Activated naive CD8-positive, alpha-beta T cell treated with anti-CD3 and anti-CD28 coated beads, Interleukin-2, amount 10 ng/mL, durations not matched to agents 7 days and 5 days (primary cell): ENCODE measurements around the gene TMEM219. TPM values are rescaled to one million over a fixed set of nuclear protein-coding genes. Genes with fewer than 3 reads are reported as not detected.
A peak's percentile ranks its signal among the peaks of the same experiment; 100 is the strongest.

Experiments
- ATAC-seq: fragments of 150-1000 bp; cut with Tn5 transposase; one replicate; pipeline ENCODE4 v1.10.0; 2021; ENCODE audit warnings: low read depth, moderate library complexity
- POLR2A ChIA-PET: fragments of 350-600 bp; sonication (Branson Sonifier 250); formaldehyde crosslinking; loops from one replicate; lab custom pipeline; 2021; ENCODE audit warnings: antibody characterized with exemption; lab: Charles Lee
- DNase-seq: peaks from one replicate; pipeline ENCODE4 v3.0.0; 2021
- H3K27ac Mint-ChIP-seq: one replicate; pipeline ENCODE4 v1.8.0; 2022; ENCODE audit warnings: mild to moderate bottlenecking, mixed read lengths
- H3K27me3 Mint-ChIP-seq: one replicate; pipeline ENCODE4 v1.8.0; 2022; ENCODE audit warnings: mild to moderate bottlenecking, moderate library complexity, mixed read lengths
- H3K36me3 Mint-ChIP-seq: one replicate; pipeline ENCODE4 v1.8.0; 2021; ENCODE audit warnings: mild to moderate bottlenecking, mixed read lengths
- H3K4me1 Mint-ChIP-seq: one replicate; pipeline ENCODE4 v1.8.0; 2021; ENCODE audit warnings: mixed read lengths
- H3K4me3 Mint-ChIP-seq: one replicate; pipeline ENCODE4 v1.8.0; 2022; ENCODE audit warnings: mild to moderate bottlenecking, moderate library complexity, mixed read lengths
- H3K9me3 Mint-ChIP-seq: one replicate; pipeline ENCODE4 v1.8.0; 2021; ENCODE audit warnings: mixed read lengths
- total RNA-seq, 2 experiments: library from RNA; stranded (reverse); gene quantifications; one replicate each; pipeline ENCODE4 v1.2.3, GENCODE V29; 2021

TMEM219 gene, protein sequence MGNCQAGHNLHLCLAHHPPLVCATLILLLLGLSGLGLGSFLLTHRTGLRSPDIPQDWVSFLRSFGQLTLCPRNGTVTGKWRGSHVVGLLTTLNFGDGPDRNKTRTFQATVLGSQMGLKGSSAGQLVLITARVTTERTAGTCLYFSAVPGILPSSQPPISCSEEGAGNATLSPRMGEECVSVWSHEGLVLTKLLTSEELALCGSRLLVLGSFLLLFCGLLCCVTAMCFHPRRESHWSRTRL
- 10 to 100 TPM; 67.8 to 74.5 TPM for total RNA-seq

DNA sequence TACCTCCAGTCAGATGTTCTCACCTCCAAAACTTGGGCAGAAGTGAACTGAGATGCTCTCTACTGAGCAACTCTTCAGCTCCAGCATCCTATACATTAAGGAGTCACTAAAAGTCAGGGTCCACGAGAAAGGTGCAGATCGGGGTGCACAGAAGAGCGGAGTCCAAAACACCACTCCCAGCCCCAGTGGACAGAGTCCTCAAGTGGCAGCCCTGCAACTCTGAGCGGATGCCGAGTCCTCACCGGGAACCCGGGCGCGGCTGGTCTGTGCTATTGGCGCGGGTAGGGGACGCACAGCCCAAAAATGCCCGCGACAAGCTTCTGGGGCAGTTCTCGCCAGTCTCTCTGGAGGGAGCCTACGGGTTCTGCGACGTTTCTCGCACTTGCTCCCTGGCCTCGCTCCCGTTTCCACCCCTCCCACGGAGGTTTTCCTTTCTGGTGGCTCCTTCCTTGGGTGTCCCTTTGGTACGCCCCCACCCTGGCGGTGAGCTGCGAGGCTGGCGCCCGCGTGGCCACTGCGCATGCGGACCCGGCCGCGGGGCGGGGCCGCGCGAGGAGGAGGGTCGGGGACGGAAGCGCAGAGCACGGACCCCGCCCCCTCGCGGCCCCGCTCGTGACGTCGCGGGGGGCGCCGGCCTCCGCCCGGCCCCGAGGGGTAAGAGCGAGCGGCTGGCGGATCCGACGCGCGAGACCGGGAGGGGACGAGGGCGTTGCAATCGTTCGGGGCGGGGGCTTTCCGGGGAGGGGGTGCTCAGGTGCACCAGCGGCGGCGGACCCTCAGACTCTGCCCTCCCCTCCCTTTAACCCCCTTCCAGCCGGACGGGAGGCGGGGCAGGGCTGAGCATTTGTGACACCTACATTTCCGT, at the start of gene TMEM219:
Gene TMEM219, plus strand, starts transcription at position 601 of the 865 bp plus-strand sequence. CDS start 1,065 bp downstream, outside the sequence.
- H3K9me3 Mint-ChIP-seq, result no peaks in the 10 kb centered on the region
- peak within 1 kb of the TSS; percentile 81 for H3K4me3 Mint-ChIP-seq
- no peaks in the 10 kb centered on the region for H3K27me3 Mint-ChIP-seq
- peak within 1 kb of the TSS; percentile 87 for H3K27ac Mint-ChIP-seq
- POLR2A ChIA-PET, result interaction anchor here (0.5 to 3.4 kb wide), 18 partner anchors 10 to 1097 kb away, joined by 3 to 72 read pairs (median 3); partner anchors contain the start of genes ALDOA, ASPHD1, CDIPT and HIRIP3
- H3K36me3 Mint-ChIP-seq, result peaks cover 5% of the 10 kb centered on the region
- ATAC-seq, result peak; percentile 96
- peak; percentile 99 for DNase-seq
- H3K4me1 Mint-ChIP-seq, result peaks cover 16% of the 10 kb centered on the region

DNA sequence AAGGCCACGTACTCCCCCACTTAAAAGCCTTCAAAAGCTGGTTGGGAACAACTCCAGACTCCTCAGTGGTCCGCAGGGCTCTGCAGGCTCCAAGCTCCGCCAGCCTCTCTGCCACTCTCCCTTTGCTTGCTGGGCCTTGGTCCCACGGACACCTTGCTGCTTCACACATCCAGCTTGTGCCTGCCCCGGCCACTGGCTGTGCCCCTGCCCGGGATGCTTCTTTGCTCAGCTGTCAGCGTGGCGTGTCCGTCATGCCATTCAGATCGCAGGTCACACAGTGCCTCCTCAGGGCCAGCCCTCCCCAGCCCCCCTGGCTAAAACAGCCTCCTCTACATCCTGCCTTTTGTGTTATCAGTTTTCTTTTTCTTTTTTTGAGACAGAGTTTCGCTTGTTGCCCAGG, 49.8 kb upstream of the TMEM219 start:
- Mint-ChIP-seq H3K36me3 (peaks cover 14% of the 10 kb centered on the region), H3K4me3 (no peak overlapping the region), H3K9me3 (no peaks in the 10 kb centered on the region), H3K27me3 (no peaks in the 10 kb centered on the region), H3K27ac (no peak overlapping the region), H3K4me1 (peaks cover 2% of the 10 kb centered on the region)
- ATAC-seq, result no peak
- DNase-seq, result no peak
- POLR2A ChIA-PET, result interaction anchor here (1.5 kb wide), 1 partner anchor 10 kb away, joined by 4 read pairs; no protein-coding TSS in a partner anchor

DNA sequence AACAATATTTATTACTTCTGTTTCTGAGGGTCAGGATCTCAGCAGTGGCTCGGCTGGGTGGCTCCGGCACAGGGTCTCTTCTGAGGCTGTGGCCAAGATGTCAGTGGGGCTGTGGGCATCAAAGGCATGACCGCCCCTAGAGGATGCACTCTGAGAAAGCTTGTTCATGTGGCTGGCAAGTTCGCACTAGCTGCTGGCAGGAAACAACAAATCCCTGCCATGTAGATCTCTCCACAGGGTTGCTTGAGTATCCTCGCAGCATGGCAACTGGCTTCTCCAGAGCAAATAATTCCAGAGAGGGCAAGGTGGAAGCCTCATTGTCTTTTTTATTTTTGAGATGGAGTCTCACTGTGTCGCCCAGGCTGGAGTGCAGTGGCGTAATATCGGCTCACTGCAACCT, 48.4 kb upstream of the TMEM219 start:
- Mint-ChIP-seq H3K27me3 (no peaks in the 10 kb centered on the region), H3K4me1 (peaks cover 2% of the 10 kb centered on the region), H3K4me3 (no peak overlapping the region), H3K36me3 (peaks cover 15% of the 10 kb centered on the region), H3K27ac (no peak overlapping the region), H3K9me3 (no peaks in the 10 kb centered on the region)
- DNase-seq, result no peak
- ATAC-seq, result no peak
- POLR2A ChIA-PET, result no interaction called here

DNA sequence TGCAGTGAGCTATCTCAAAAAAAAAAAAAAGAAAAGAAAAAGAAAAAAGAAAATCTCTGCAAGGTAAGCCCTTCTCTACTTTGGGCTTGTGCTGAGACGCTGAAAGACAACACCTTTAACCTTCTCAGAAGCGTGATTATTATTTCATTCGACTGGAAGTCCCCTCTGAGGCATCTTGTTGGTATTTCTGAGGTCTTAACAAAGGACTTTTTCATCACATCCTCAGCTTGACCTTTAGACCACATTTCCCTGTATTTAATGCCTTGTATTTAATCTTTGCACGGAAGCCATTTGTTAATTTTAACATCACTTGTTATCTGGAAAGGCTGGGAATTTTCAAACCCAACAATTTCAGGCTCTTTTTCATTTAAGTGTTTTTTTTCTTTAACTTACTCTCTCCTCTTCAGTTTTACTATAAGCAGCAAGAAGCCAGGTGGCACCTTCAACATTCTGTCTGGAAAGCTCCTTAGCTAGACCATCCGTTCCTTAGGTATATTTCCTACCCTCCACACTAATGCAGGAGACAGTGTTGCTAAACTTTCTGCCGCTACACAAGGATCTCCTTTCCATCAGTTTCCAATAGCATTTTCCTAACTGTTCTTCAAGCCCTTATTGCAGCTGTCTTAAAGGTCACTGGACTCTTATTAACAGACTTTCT, 46.2 kb upstream of the TMEM219 start:
- POLR2A ChIA-PET, result no interaction called here
- H3K4me1 Mint-ChIP-seq, result peaks cover 2% of the 10 kb centered on the region
- H3K36me3 Mint-ChIP-seq, result peaks cover 15% of the 10 kb centered on the region
- DNase-seq (no peak), ATAC-seq (no peak)
- H3K27ac Mint-ChIP-seq, result no peak overlapping the region
- H3K4me3 Mint-ChIP-seq, result no peak overlapping the region
- H3K27me3 Mint-ChIP-seq, result no peaks in the 10 kb centered on the region
- H3K9me3 Mint-ChIP-seq, result no peaks in the 10 kb centered on the region

DNA sequence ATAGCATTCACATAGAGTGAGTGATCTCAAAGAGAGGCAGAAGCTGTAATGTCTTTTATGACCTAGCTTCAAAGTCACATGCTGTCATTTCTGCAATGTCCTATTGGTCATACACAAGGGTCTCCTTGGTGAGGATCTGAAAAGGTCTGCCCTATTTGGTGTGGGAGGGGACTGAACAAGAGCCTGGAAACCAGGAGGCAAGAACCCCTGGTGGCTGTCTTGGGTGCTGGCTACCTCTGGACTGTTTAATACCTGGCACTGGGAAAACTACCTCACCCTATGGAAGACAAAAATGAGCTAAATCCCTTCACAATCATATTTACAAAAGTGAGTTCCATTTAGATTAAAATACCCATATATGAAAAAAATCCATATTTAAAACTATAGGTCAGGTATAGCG, 44.9 kb upstream of the TMEM219 start:
- H3K27ac Mint-ChIP-seq, result no peak overlapping the region
- peaks cover 17% of the 10 kb centered on the region for H3K36me3 Mint-ChIP-seq
- ATAC-seq, result no peak
- POLR2A ChIA-PET, result interaction anchor here (1.4 kb wide), 1 partner anchor 9 kb away, joined by 8 read pairs; the partner anchor contains the start of gene KCTD13
- no peaks in the 10 kb centered on the region for H3K27me3 Mint-ChIP-seq
- no peak for DNase-seq
- no peak overlapping the region for H3K4me3 Mint-ChIP-seq
- H3K9me3 Mint-ChIP-seq, result no peaks in the 10 kb centered on the region
- H3K4me1 Mint-ChIP-seq, result peaks cover 2% of the 10 kb centered on the region

DNA sequence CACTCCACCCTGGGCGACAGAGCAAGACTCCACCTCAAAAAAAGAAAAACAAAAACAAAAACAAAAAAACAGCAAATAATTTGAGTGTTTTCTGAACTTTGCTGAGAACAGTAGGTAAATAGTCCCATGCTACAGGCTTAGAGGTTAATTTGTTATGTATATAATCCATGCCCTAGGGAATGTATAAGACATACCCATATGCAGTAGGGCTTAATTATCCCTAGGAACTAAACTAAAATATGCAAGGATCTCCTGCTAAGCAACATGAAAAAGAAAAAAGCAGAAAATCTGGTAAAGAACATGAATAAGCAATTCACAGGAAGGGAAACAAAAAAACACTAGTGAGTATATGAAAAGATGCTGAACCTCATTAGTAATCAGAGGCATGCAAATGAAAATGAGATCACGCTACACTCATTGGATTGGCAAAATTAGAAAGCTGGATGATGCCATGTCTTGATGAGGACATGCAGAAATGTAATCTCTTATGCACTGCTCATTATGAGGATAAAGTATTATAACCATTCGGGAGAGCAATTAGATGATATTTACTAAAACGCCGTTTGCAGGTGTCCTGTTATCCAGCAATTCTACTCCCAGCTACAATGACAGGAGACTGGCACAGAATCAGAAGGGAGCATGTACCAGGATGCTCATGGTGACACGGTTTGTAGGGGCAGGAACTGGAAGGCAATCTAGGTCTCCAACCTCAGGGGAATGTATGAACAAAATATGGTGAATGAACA, 41.4 kb upstream of the TMEM219 start:
- H3K9me3 Mint-ChIP-seq, result no peaks in the 10 kb centered on the region
- H3K27me3 Mint-ChIP-seq, result no peaks in the 10 kb centered on the region
- no peak overlapping the region for H3K27ac Mint-ChIP-seq
- peaks cover 9% of the 10 kb centered on the region for H3K4me1 Mint-ChIP-seq
- POLR2A ChIA-PET, result no interaction called here
- ATAC-seq (no peak), DNase-seq (no peak)
- H3K36me3 Mint-ChIP-seq, result peaks cover 14% of the 10 kb centered on the region
- H3K4me3 Mint-ChIP-seq, result no peak overlapping the region

DNA sequence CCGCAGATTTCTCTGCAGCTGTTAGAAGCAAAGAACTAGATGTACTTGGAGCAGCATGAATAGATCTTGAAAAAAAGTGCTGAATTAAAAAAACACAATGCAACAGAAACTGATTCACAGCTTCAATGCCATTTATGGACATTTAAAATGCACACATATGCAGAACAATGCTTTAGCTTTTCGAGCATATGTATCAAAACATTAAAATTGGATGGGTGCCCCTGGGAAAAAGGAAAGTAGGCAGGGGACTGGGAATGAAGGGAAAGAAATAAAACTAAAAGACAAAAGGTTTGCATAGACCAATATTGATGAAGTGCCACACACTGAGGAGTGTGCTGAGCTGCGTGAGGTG, 40.9 kb upstream of the TMEM219 start:
- no peak for DNase-seq
- no peaks in the 10 kb centered on the region for H3K27me3 Mint-ChIP-seq
- no peak for ATAC-seq
- no peaks in the 10 kb centered on the region for H3K9me3 Mint-ChIP-seq
- H3K4me3 Mint-ChIP-seq, result no peak overlapping the region
- no peak overlapping the region for H3K27ac Mint-ChIP-seq
- peaks cover 11% of the 10 kb centered on the region for H3K36me3 Mint-ChIP-seq
- POLR2A ChIA-PET, result no interaction called here
- peaks cover 9% of the 10 kb centered on the region for H3K4me1 Mint-ChIP-seq

DNA sequence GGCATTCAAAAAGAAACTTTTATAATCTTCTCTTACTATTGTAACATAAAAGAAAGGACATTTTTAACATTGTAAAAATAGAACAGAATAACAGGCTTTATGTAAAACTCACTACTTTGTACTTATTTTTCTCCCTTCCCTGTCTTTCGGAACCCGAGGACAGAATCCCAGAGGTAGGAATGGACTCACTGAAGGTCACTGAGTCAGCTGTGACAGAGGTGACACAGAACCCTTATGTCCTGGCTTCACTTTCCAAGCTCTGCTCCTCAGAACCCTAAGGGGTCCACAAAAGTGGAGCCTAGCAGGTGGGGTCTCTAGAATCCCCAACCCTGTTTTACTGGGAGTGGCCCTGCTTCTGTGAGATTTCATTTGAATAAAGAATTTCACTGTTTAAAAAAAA, 39.6 kb upstream of the TMEM219 start:
- POLR2A ChIA-PET, result interaction anchor here (0.5 kb wide), 1 partner anchor 164 kb away, joined by 3 read pairs; no protein-coding TSS in a partner anchor
- Mint-ChIP-seq H3K36me3 (peaks cover 11% of the 10 kb centered on the region), H3K27me3 (peaks cover 2% of the 10 kb centered on the region), H3K4me1 (peaks cover 19% of the 10 kb centered on the region), H3K27ac (no peak overlapping the region), H3K9me3 (no peaks in the 10 kb centered on the region), H3K4me3 (no peak overlapping the region)
- DNase-seq (no peak), ATAC-seq (no peak)

DNA sequence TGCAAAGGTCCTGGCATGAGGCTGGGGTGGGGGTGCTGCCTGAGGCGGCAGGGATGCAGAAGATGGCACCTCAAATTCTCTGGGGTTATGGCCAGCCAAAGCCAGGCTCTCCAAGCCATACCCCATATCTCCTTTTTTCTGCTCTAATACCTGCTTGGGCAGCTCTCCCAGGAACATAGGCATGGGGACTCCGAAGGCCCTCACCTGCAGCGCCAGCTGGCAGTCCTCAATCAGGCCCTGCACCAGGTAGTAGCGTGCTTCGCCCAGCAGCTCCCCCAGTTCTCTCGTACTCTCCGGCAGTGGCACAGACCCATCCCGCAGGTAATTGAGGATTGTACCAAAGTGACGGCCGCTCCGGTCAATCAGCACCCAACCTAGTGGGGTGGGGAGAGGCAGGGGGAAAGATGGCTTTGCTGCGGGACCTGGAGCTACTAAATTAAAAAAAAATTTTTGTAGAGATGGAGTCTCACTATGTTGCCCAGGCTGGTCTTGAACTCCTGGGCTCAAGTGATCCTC, 38.8 kb upstream of the TMEM219 start:
- Mint-ChIP-seq H3K9me3 (no peaks in the 10 kb centered on the region), H3K27ac (no peak overlapping the region), H3K36me3 (peaks cover 8% of the 10 kb centered on the region), H3K27me3 (peaks cover 3% of the 10 kb centered on the region), H3K4me1 (peaks cover 22% of the 10 kb centered on the region), H3K4me3 (no peak overlapping the region)
- ATAC-seq (no peak), DNase-seq (peak; percentile 17)
- POLR2A ChIA-PET, result interaction anchor here (0.5 kb wide), 1 partner anchor 164 kb away, joined by 3 read pairs; no protein-coding TSS in a partner anchor

DNA sequence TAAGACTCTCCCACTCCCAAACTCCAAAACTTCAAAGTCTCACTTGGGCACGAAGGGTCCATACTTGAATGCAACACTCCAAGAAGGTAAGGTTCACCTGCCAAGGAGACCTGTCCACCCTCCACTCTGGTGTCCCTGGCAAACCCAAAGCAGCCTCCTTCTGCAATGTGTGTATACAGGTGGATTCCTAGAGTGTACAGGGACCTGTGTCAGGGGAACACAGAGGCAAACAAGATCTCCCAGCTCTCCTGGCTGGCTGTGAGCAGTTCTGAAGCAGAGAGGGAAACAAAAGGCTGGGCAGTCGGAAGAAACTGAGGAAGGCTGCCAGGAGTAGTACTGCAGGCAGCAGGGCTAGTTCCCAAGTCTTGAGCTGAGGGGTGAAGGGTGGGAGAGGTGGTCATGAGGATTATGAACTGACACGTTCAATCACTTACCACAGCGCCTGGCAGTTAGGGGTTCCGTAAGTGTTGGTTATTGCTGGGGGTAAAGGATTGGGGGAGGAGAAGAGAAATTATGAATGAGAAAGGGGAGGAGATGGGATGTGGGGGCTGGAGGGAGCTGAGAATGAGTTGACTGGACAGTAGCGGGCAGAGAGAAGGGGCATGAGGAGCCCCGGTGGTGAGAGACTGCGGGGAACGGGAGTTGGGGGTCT, 36.6 kb upstream of the TMEM219 start:
- peaks cover 3% of the 10 kb centered on the region for H3K27me3 Mint-ChIP-seq
- H3K4me1 Mint-ChIP-seq, result peaks cover 22% of the 10 kb centered on the region
- peak overlapping the region; percentile 85 for H3K27ac Mint-ChIP-seq
- peak overlapping the region; percentile 94 for H3K4me3 Mint-ChIP-seq
- no peaks in the 10 kb centered on the region for H3K9me3 Mint-ChIP-seq
- ATAC-seq (no peak), DNase-seq (peak; percentile 31)
- peaks cover 8% of the 10 kb centered on the region for H3K36me3 Mint-ChIP-seq
- POLR2A ChIA-PET, result interaction anchor here (0.7 to 3.1 kb wide), 14 partner anchors 8 to 130 kb away, joined by 3 to 29 read pairs (median 8); partner anchors contain the start of genes ASPHD1, CDIPT, HIRIP3 and INO80E

DNA sequence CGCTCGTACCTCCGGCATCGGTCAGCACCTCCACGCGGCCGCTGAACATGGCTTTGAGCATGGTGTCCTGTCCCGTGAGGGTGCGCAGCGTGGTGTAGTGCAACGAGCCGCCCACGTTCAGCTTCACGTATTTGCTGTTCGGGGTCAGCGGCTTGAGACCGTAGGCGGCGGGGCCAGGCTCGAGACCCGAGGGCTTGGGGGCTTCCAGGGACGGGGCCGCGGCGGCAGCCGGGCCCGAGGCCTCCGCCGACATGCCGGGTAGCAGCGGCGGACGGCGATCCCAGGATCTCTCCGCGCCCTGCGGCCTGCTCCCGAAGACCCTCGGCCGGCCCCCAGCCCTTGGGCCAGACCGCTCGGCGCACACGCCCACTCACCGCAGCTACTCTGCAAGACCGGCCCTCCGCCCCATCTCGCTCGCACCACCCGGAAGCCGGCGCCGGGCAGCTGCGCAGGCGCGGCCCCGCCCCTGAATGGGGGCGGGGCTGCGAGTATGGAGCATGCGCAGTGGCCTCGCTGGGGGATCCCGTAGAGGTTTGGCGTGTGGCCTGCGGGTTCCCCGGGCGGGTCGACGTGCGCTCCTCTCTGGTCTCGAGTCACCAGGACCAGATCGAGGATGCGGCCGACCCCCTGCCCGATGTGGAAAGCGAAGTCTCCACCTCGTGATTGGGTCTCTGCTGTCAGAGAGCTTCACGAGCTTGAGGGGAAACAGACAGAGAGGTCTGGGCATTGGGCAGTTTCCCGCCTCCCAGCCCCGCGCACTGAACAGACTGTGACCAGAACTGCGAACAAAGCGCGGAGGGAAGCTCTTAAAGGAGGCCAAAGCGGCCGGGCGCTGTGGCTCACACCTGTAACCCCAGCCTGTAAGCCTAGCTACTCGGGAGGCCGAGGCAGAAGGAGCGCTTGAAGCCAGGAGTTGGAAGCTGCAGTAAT, 35.8 kb upstream of the TMEM219 start, which contains the start of gene KCTD13:
Gene KCTD13, minus strand, starts transcription at position 446 of the 930 bp plus-strand sequence. Its CDS starts 193 bp downstream, at position 253.
- H3K36me3 Mint-ChIP-seq, result peaks cover 8% of the 10 kb centered on the region
- peak within 1 kb of the TSS; percentile 94 for H3K4me3 Mint-ChIP-seq
- POLR2A ChIA-PET, result interaction anchor here (0.5 to 3.1 kb wide), 22 partner anchors 9 to 234 kb away, joined by 3 to 29 read pairs (median 5); partner anchors contain the start of genes ASPHD1, CDIPT, DOC2A and HIRIP3
- H3K27me3 Mint-ChIP-seq, result peaks cover 3% of the 10 kb centered on the region
- ATAC-seq, result peak; percentile 92
- peaks cover 22% of the 10 kb centered on the region for H3K4me1 Mint-ChIP-seq
- no peaks in the 10 kb centered on the region for H3K9me3 Mint-ChIP-seq
- DNase-seq, result peak; percentile 99
- peak within 1 kb of the TSS; percentile 93 for H3K27ac Mint-ChIP-seq
